Muscle of back (tissue), 11 donors: ENCODE measurements around the gene ARMH3. TPM values are rescaled to one million over a fixed set of nuclear protein-coding genes. Genes with fewer than 3 reads are reported as not detected.
A peak's percentile ranks its signal among the peaks of the same experiment; 100 is the strongest.
"Not testable (repeated sequence)": the region's sequence is repeated elsewhere in the genome, so short reads cannot be mapped to it uniquely, and the experiment has no call there.

ENCODE experiments used
- DNase-seq, 3 donors: peaks; one replicate each; pipeline versions ENCODE4 v3.0.0 to v3.0.0-alpha.2; 2013
- polyA plus RNA-seq, 10 donors: library from polyadenylated mRNA; unstranded; fragments of 120-200 nt; gene quantifications; one replicate each; pipeline ENCODE4 v1.2.1, GENCODE V29; 2013; ENCODE audit not compliant: insufficient read length in 10 of 10

Gene ARMH3
- polyA plus RNA-seq, 10 donors: 11.2 to 19.1 (median 13.3) TPM

DNA sequence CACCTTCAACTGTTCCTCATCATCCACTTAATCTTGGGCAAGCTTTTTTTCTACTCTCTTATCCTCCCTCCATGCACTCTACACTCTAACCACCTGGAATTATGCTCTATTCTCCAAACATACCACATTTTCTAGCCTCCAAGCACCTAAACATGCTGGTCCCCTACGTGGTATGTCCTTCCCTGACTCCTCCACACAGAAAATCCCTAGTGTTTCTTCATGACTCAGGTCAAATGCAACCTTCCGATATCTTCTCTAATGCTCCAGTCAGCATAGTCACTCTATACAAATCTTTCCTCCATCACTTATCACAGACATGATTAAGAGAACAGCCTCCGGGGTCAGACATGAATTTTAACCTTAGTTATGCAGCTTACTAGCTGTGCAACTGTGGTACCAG, 68.8 kb downstream of the ARMH3 start:
- no peak for DNase-seq

DNA sequence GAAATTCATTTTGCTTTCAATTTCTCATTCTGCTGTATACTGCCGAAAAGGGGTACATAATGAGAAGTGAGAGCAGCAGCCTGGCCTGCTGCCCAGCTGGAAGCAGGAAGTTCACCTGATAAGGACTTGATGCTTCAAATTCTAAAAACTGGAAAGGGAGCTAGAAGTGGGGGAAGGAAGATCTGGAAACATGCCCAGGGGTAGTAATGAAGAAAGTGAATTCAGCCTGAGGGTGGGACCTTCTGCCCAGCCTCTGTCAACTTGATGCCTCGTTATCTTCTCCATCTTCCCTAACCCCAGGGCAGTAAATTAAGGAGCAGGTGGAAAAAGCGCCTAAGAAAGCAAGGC, 69.4 kb downstream of the ARMH3 start:
- no peak for DNase-seq

DNA sequence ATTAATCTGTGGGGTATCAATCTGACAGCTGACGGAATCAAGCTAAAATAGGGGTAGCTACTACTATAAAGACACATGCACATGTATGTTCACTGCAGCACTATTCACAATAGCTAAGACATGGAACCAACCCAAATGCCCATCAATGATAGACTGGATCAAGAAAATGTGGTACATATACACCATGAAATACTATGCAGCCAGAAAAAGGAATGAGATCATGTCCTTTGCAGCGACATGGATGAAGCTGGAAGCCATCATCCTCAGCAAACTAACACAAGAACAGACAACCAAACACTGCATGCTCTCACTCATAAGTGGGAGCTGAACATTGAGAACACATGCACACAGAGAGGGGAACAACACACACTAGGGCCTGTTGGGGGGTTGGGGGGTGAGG, 75.3 kb downstream of the ARMH3 start:
- DNase-seq: not testable (repeated sequence)

DNA sequence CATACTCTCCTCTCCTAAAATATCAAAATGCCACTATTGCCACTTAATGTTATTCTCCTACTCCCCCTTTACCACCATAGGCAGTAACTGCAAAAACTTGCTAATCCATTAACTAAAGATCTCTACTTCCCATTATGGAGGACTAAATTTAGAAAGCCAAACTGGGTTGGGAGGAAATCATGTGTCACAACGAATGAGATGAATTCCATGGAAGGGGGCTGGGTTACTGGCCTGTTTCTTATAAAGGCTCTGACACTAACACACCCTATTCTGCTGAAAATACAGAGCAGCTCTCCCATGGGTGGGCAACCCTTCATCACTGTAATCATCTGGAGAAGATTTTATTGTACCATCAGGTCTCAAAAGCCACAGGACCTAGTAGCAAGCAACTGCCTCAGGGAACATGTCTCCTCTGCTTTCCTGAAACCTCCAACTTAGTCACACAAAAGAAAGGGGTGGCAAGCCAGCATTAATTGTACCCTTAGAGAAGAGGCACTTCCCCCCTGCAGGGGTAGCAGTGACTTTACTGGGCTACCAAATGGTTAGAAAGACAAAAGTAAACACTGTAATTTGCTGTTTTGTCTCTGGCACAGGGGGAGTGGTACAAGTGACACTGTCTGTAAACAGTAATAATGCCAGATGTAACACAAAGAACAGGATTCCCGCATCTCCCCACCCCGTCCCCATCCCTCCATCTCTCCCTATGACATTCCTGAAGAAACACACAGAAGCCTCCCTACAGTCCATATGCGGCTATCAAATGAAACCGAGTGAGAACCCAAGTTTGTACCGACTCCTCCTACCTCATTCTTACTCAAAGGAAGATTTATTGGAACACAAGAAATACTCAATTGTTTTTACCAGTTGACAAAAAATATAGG, 81.6 kb downstream of the ARMH3 start:
- no peak for DNase-seq

DNA sequence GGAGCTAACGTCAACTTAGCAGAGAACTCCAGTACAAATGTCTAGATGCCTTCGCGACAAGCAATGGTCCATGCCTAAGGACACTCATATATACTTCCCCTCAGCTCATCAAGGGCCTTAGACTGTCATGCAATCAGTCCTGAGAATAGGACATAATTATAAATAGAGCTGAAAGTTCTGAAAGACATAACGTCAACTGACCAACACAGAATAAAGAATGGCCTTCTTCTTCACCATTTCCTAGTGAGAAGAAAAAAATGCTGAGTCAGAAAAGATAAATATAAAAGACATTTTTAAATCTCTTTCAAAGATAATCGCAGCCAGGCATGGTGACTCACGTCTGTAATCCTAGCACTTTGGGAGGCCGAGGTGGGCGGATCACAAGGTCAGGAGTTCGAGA, 83.2 kb downstream of the ARMH3 start:
- DNase-seq: no peak

DNA sequence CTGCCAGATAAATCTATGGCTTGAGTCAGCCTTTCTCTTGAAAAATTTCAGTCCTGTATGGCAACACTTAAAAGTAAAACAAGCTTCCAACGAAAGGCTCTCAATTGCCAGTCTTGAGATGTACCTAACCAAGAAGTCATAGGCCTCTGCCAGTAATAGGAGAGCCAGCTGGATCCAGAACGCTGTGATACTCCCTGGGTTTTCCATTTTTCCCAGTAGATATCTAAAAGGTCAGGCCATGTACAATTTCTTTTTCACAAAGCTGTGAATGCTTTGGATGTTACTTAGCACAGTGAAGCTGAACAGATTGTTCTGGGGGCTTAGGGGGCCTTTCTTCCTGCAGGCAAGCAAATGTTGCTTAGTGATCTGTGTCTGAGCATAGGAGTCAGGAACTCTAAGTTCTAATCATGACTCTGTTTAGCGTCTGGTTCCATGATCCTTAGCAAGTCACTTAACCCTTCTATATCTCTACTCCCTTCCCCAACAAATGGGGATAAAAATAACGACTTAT, 86.5 kb downstream of the ARMH3 start:
- DNase-seq: no peak

DNA sequence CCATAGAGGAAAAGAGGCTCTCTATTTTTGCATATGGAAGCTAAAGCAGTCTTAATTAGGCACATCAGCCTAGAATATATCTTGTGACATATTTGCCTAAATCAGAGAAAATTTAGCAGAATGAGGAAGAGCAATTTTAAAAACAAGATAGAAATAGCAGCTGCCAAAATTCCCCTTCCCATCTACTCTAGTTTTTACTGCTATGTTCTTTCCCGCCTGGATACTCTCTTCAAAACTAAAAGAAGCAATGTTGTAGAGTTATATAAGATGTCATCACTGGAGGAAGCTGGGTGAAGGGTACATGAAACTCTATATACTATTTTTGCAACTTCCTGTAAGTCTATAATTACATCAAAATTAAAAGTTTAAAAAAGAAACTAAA, 87.0 kb downstream of the ARMH3 start:
- no peak for DNase-seq

DNA sequence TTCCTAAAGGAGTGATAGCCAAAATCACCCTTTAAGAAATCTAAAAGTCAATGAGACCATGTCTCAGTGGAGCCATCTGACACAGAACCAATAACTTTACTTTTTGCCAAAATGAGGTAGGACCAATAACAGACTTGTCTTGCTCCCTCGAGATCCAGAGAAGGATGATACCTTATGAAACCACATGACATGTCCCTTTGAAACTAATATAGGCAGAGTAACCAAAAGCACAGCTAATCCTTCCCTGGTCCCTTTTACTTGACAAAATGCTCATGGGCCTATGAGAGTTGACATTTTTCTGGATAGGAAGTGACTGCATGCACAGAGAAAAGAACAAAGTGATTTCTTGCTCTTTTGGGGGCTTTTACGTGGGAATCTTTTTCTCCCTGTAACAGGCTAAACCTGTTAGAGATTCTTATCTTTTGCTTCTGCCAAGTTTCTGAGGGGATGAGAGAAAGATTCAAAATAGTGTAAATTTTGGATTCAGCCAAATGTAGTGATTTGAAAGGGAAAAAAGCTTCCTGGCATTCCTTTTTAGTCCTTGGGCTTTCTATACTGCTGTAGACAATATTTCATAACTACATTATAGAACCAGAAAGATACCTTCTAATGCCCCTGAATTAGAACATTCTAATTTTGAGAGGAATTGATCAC, 87.6 kb downstream of the ARMH3 start:
- no peak for DNase-seq

DNA sequence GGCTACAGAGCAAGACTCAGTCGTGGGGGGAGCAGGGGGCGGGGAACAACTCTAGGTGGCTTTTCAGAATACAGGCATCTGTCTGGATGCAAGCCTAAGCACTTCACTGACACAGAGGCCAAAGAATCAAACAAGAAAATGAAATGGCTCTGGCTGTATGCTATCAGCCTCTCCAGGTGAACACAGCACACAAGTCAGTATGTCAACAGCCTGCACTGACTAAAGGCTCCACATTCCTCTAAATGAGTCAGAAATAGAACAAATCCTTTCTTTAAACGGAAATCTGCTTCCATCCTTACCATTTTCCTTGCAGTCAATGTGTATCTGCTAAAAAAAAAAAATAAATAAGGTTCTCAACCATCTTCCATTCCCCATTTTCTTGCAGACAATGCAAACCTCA, 88.3 kb downstream of the ARMH3 start:
- DNase-seq: no peak

DNA sequence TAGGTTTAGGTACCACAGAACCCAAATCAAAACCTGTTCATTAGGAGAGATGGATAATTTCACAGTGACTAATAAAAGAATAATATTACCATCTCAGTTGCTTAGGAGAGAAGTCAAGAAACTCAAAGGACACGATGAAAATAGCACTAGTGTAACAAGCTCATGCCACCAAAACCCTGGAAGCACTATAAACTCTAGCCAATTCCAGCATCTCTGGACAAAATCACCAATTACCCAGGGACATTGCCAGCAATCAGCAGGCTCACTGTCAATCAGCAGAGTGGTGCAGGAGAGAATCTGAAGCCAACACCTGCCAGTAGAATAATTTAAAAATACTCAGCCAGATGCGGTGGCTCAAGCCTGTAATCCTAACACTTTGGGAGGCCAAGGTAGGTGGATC, 88.9 kb downstream of the ARMH3 start:
- DNase-seq: no peak

DNA sequence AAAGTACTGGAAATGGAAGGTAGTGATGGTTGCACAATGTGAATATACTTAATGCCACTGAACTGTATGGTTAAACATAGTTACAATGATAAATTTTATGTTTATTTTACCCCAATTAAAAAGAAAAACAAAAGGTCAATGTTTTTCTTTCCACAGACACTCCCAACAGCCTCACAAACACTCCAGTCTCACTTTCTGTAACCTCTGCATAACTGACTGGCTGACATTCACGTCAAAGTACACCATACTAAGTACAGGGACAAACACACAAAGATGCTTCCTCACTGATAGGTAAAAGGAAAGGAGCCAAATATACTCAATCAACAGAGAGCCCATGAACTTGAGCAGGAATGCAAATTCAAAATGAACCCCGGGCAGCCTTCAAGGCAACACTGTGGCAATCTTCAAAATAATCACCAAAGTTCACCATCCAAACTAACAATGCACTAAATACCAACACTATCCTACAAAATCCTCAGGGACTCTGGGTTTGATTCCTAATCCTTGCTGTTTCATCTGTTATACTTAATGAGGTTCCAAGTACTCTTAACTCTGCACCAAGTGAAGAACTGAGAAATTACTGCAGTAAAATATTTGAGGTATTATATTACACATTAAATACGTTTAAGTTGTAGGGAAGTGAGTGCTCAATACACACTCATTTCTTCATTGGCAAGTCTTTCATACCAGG, 90.8 kb downstream of the ARMH3 start:
- no peak for DNase-seq

DNA sequence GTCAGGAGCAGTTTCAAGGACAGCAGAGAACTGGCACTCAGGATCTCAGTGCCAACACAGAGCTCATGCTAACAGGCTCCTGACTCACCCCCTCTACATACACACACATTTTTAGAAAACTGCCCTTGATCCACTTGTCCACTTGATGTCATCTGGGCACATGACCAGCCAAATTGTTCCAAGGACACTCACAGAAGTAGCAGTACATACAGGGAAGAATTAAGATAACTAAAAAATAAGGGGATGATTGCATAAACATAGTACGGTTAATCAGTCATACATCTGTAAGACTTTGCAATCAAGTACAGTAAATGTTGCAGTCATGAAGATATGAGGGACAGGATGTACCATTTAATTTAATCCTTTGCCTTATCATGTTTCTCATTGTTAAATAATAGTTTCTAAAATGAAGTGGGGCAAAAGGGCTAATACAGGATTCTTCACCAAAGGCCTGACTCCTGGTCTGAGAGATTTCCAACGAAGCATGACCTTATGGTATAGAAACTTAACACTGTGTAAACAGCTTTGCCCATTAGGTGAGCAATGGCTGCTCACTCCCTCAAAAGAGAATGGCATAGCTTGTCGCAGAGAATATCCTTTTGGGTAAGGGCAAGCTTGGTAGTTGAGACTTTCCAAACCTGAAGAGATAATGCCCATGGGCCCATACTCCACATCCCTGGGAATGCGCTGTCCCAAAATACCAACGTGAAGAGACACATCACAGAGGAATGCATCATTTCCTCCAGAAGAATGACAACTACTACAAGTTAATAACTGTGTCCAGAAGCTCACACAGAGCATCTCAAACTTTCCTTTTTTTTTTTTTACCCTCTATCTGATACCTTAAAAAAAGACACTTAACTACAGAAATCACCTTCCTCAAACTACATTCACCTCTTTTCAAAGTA, 94.1 kb downstream of the ARMH3 start:
- DNase-seq: peak in 1 of 3 donors; percentile 15

DNA sequence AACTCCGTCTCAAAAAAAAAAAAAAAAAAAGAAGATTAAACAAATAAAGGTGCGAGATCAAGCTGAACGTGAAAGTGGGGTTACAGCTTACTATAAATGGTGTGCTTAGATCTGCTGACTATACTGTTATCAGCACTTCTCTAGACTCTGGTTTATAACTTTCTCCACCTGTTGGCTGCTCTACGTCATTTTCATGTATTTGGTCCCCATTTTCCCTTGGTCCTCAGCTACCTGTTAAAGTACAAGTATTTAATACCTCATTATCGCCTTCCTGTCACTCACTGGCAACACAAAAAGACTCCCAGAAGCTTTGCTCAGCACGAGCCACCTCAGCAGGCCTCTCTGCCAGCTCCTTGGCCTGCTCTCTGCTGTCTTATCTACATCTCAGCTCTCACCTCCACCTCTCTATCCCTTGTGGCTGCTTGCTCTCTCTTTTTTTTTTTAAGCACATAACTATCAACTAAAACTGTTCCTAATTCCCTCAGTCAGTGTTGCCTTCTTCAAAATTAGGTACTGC, 95.0 kb downstream of the ARMH3 start:
- DNase-seq: no peak

DNA sequence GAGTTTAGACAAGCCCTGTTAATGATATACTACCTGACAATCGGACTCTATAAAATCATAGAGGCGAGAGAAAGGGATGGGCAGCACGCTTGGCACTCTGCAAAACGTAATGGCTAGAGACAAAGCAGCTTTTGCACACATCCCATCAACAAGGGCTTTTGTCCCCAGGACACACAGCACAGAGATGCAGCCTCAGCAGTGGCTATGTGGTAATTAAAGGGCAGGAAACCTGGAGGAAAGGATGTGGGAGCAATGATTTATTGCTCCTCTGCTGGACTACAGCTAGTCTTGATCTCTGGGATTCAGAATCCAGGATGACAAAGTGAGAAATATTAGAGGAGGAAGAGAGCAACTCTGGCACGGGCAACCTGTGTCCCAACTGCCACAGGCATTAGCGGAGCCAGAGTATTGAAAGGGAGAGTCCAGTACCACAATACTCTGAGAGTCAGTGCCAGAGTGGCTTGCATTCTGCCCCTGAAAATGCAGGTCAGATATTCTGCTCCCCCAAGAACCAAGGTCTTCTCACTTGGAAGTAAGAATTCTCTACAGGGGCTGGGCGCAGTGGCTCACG, 96.5 kb downstream of the ARMH3 start:
- DNase-seq: no peak

DNA sequence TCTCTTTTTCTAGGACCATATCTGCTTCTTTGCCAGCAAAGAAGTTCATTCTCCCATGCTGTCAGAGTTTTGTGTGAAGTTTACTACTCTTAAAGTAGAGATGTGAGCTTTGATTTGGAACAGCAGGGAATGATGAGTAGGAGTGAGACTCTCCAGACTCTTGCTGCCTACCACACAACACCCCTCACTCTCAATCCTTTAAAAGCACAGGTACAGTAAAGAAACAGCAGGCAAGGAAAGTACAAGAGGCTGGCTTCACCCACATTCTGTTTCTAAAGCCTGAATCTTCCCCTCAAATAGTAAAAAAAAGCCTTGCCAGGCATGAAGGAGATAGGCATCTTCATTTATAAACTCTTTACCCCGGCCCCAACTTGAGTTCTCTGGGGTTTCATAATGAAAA, 97.3 kb downstream of the ARMH3 start:
- no peak for DNase-seq

DNA sequence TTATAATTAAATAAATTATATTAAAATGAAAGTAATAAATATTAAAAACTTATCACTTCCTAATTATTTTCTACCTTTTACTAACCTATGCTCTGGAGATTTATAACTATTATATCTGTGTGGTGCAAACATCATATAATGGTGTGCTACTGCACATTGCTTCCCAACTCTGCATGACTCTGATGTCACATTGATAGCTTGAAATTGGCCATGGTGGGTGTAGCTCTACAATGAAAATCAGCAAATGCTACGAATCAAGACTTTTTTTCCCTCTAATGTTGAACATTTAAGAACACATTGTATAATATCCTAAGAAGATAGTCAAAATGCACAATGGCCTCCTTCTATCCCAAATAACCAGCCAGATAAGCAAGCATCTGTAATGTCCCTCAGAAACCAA, 99.1 kb downstream of the ARMH3 start:
- DNase-seq: no peak

DNA sequence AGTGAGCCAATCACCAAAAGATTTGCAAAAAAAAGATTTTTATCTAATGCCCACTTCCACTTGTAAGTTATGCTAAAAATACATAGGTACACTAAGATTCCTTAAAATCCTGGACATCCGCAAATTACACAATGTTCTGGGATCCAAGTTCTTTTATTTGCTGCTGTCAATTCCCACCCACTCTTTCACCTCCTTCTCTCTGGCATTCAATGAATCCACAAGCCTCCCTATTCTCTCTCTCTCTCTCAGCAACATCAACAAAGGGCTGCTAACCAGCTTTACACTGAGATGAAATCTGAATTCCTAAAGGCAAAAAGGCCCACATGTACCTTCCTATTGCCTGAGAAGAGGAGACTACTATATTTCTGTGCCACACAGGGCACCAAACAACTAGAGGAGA, 99.9 kb downstream of the ARMH3 start:
- no peak for DNase-seq

DNA sequence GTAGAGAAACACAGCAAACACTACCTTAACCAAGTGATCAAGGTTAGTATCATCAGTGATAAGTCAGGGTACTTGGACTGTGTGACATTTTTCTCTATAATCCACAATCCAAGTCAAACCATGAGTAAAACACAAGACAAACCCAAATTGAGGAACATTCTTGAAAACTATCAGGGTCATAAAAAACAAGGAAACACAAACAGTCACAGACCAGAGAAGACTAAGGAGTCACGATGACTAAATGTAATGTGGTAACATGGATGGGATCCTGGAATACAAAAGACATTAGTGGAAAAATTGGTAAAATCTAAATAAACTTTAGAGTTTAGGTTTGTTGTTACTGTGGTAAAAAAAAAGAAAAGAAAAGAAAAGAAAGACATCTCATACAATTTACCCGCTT, 103.8 kb downstream of the ARMH3 start:
- no peak for DNase-seq

DNA sequence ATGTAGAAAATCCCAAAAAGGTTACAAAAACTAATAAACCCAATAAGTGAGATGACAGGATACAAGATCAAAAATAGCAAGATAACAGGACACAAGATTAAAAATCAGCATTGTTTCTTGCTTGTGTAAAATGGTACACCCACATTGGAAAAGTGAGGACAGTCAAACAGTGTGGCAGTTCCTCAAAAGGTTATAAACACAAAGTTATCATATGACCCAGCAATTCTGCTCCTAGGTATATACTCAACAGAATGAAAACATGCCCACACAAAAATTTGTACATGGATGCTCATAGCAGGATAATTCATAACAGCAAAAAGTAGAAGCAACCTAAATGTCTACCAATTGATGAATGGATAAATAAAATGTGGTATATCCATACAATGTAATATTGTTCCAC, 105.8 kb downstream of the ARMH3 start:
- DNase-seq: no peak

DNA sequence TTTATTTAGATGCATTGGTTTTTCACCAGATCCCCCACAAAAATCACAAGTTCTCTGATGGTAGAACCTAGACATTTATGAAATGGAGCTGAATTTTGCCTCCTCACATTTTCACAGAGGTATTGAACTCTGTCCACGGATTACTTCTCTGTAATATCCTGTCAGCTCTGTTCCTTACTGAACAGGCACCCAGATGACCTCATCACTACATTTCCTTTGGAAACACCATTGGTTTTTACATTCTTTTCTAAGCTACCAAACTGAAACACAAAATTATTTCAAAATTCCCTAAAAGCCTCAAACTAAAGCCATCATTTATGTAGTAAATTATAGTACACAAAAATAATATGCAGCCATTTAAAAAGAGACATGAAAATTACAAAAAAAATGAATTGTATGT, 114.1 kb downstream of the ARMH3 start:
- no peak for DNase-seq

DNA sequence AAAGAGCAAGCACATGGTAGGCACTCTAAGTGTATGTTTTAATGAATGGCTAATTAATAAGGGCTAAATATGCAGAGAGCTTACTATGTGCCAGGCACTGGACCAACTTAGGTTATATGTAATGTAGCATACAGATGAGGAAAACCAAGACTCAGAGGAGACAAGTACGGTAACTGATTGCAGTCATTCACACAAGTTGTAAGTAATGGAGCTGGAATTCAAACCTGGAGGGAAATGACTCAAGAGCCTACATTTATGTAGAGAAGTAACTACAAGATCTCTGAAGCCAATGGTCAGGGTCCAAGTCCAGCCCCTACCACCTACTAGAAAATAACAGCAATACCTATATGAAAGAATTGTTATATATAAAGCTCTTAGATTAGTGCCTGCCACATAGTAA, 115.1 kb downstream of the ARMH3 start:
- no peak for DNase-seq
